ENCODE results near the gene SPOCK1.
"Not testable (repeated sequence)": the region's sequence is repeated elsewhere in the genome, so short reads cannot be mapped to it uniquely, and the experiment has no call there.

SPOCK1 gene

GRCh38 chr5:136992796-136993489, 506.2 kb downstream of the SPOCK1 start:
- DNase-seq: no peak

- DNase-seq: no peak
Observed at GRCh38 chr5:136985785-136986475, 513.2 kb downstream of the SPOCK1 start.

GRCh38 chr5:136984772-136985446, 514.2 kb downstream of the SPOCK1 start:
- DNase-seq: no peak

- DNase-seq: no peak
Observed at GRCh38 chr5:136981936-136982335, 517.2 kb downstream of the SPOCK1 start.

GRCh38 chr5:136979131-136979530, 520.0 kb downstream of the SPOCK1 start:
- DNase-seq: no peak

GRCh38 chr5:136963504-136963903, 535.6 kb downstream of the SPOCK1 start:
- DNase-seq: no peak

- no peak for DNase-seq
Observed at GRCh38 chr5:136957428-136957827, 541.7 kb downstream of the SPOCK1 start.

GRCh38 chr5:136954142-136954541, 545.0 kb downstream of the SPOCK1 start:
- not testable (repeated sequence) for DNase-seq

GRCh38 chr5:136953346-136954069, 545.6 kb downstream of the SPOCK1 start:
- not testable (repeated sequence) for DNase-seq

- DNase-seq: no peak
Observed at GRCh38 chr5:136927571-136927970, 571.6 kb downstream of the SPOCK1 start.

- no peak for DNase-seq
Observed at GRCh38 chr5:136926073-136926472, 573.1 kb downstream of the SPOCK1 start.
